Measurements from ENCODE around the gene NCAPD2. TPM values are rescaled to one million over a fixed set of nuclear protein-coding genes. Genes with fewer than 3 reads are reported as not detected.
A peak's percentile ranks its signal among the peaks of the same experiment; 100 is the strongest.

NCAPD2 gene
- total and polyA plus RNA-seq, 10 donors, result 12.0 to 49.2 (median 37.2) TPM

DNA sequence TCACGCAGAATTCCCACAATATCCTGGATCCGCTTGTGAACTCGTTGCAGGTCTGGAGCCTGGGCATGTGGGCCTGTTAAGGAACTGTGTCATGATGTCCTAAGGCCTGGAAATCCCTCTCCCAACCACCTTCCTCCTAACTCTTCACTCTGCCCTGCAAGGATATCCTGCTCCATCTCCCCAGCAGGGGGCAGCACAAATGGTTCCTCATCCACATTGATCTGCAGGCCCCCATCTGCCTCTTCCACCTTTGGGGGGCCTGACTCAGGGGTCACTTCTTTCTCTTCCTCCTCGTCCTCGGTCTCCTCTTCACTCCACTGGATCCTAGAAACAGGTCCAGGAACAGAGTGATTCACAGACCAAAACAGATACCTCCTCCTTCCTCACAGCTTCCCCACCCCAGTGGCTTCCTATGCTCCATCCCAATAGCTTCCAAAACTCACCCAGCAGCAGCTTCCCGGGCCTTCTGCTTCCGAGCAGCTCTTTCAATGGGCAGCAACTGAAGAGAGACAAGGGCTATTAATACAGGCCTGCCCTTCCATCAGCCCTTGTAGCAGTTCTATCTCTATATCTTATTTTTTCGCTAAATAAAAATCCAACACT is 69.6 kb downstream of the NCAPD2 start:
- no peak overlapping the region for H3K4me3 ChIP-seq
- H3K27me3 ChIP-seq (replicated peaks in 1 of 7), result no peaks in the 10 kb centered on the region
- H3K9me3 ChIP-seq, result no peaks in the 10 kb centered on the region
- H3K36me3 ChIP-seq, result peaks cover 0 to 84% (median 72%) of the 10 kb centered on the region in 6 donors
- intact Hi-C loops (cut with DNase I; ENCODE audit: low total_unique reads), result loop anchor here (10.0 kb wide), 1 partner anchor 291 kb away; the partner anchor contains the start of genes CDCA3 and USP5
- 70 to 78% (median 73%) methylated on average over 8 of the region's 8 CpGs for WGBS, 5 donors
- peak; percentile 83 for DNase-seq
- peaks cover 5 to 55% (median 20%) of the 10 kb centered on the region in 6 donors for H3K4me1 ChIP-seq
- H3K27ac ChIP-seq, result no peak overlapping the region
- TF ChIP-seq, protein P1, sequence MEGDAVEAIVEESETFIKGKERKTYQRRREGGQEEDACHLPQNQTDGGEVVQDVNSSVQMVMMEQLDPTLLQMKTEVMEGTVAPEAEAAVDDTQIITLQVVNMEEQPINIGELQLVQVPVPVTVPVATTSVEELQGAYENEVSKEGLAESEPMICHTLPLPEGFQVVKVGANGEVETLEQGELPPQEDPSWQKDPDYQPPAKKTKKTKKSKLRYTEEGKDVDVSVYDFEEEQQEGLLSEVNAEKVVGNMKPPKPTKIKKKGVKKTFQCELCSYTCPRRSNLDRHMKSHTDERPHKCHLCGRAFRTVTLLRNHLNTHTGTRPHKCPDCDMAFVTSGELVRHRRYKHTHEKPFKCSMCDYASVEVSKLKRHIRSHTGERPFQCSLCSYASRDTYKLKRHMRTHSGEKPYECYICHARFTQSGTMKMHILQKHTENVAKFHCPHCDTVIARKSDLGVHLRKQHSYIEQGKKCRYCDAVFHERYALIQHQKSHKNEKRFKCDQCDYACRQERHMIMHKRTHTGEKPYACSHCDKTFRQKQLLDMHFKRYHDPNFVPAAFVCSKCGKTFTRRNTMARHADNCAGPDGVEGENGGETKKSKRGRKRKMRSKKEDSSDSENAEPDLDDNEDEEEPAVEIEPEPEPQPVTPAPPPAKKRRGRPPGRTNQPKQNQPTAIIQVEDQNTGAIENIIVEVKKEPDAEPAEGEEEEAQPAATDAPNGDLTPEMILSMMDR (IDR thresholded peaks at IDR 0.05 in 8 of 11, conservative IDR thresholded peaks at IDR 0.05 in 3 of 11), result peak; percentile 48 to 87 (median 76)
- TF ChIP-seq POLR2AphosphoS5 (IDR thresholded peaks at IDR 0.05), result peak in 2 of 3 donors; percentile 11 to 13
- TF ChIP-seq POLR2A (IDR thresholded peaks at IDR 0.05), result no peak

GRCh38 chr12:6567112-6567670 is 73.3 kb downstream of the NCAPD2 start:
- WGBS, 5 donors, result 39 to 48% (median 44%) methylated on average over 8 of the region's 8 CpGs
- H3K4me1 ChIP-seq, result peaks cover 10 to 77% (median 31%) of the 10 kb centered on the region in 6 donors
- no peaks in the 10 kb centered on the region for H3K27me3 ChIP-seq (replicated peaks in 1 of 7)
- DNase-seq, result peak; percentile 13
- intact Hi-C loops (cut with DNase I; ENCODE audit: low total_unique reads), result loop anchor here (10.0 kb wide), 1 partner anchor 288 kb away; the partner anchor contains the start of genes CDCA3 and USP5
- H3K9me3 ChIP-seq, result no peaks in the 10 kb centered on the region
- TF ChIP-seq, protein P1 (IDR thresholded peaks at IDR 0.05 in 8 of 11, conservative IDR thresholded peaks at IDR 0.05 in 3 of 11), result no peak
- TF ChIP-seq POLR2A (IDR thresholded peaks at IDR 0.05) (no peak), POLR2AphosphoS5 (IDR thresholded peaks at IDR 0.05) (no peak)
- H3K4me3 ChIP-seq, result peak overlapping the region; percentile 70 to 88 (median 78)
- peak overlapping the region; percentile 45 to 93 (median 91) for H3K27ac ChIP-seq
- peaks cover 0 to 79% (median 60%) of the 10 kb centered on the region in 6 donors for H3K36me3 ChIP-seq

DNA sequence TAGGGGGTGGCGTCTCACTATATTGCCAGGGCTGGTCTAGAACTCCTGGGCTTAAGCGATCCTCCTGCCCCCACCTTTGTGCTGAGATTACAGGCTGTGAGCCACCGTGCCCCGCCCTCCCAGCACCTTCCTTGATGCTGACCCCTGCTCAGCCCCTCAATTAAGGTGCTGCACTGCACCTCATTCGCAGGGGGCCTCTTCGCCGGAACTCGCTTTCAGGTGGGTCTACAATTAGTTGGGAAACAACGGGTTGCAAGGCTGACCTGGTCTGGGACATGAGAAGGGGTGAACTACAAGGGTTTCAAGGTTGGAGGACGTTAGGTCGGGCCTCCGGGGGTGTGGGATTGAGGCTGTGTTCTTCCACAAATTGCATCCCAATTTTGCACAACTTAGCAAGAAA is 75.4 kb downstream of the NCAPD2 start:
- no peaks in the 10 kb centered on the region for H3K9me3 ChIP-seq
- peak overlapping the region in 3 of 8 donors; percentile 7 to 93 (median 91) for H3K27ac ChIP-seq
- TF ChIP-seq, protein P1 (IDR thresholded peaks at IDR 0.05 in 8 of 11, conservative IDR thresholded peaks at IDR 0.05 in 3 of 11), result no peak
- peak in 1 of 3 donors; percentile 30 for TF ChIP-seq POLR2AphosphoS5 (IDR thresholded peaks at IDR 0.05)
- 81 to 90% (median 88%) methylated on average over 12 of the region's 12 CpGs for WGBS, 5 donors
- DNase-seq, result no peak
- peak overlapping the region in 1 of 8 donors; percentile 88 for H3K4me3 ChIP-seq
- no peaks in the 10 kb centered on the region for H3K27me3 ChIP-seq (replicated peaks in 1 of 7)
- peaks cover 0 to 79% (median 65%) of the 10 kb centered on the region in 6 donors for H3K36me3 ChIP-seq
- intact Hi-C loops (cut with DNase I; ENCODE audit: low total_unique reads), result loop anchor here (10.0 kb wide), 1 partner anchor 285 kb away; the partner anchor contains the start of genes CDCA3 and USP5
- H3K4me1 ChIP-seq, result peaks cover 10 to 63% (median 29%) of the 10 kb centered on the region in 6 donors

- Histone ChIP-seq H3K27ac (peak overlapping the region in 3 of 8 donors; percentile 6 to 91 (median 7)), H3K27me3 (replicated peaks in 1 of 7) (no peaks in the 10 kb centered on the region), H3K4me3 (no peak overlapping the region), H3K4me1 (peaks cover 10 to 62% (median 29%) of the 10 kb centered on the region in 6 donors), H3K9me3 (no peaks in the 10 kb centered on the region), H3K36me3 (peaks cover 0 to 79% (median 65%) of the 10 kb centered on the region in 6 donors)
- 69 to 90% (median 82%) methylated on average over 7 of the region's 7 CpGs for WGBS, 5 donors
- no peak for DNase-seq
- TF ChIP-seq, protein P1 (IDR thresholded peaks at IDR 0.05 in 8 of 11, conservative IDR thresholded peaks at IDR 0.05 in 3 of 11), result no peak
- TF ChIP-seq POLR2A (IDR thresholded peaks at IDR 0.05) (no peak), POLR2AphosphoS5 (IDR thresholded peaks at IDR 0.05) (no peak)
- intact Hi-C loops (cut with DNase I; ENCODE audit: low total_unique reads), result loop anchor here (10.0 kb wide), 1 partner anchor 285 kb away; the partner anchor contains the start of genes CDCA3 and USP5
Measured at GRCh38 chr12:6569786-6570185, 75.9 kb downstream of the NCAPD2 start.

All from spleen (tissue), 11 donors.